Renal cortex interstitium (tissue), 11 donors: ENCODE results near the gene FBXL16. TPM values are rescaled to one million over a fixed set of nuclear protein-coding genes. Genes with fewer than 3 reads are reported as not detected.

Source experiments
- DNase-seq, 11 donors: peaks; one replicate each; pipeline ENCODE4 v3.0.0-alpha.2; 2013; ENCODE audit warnings: low read depth in 9 of 11, low spot score in 4 of 11; ENCODE audit errors: extremely low read depth in 1 of 11
- polyA plus RNA-seq, 3 donors: library from polyadenylated mRNA; unstranded; fragments of 120-200 nt; gene quantifications; one replicate each; pipeline ENCODE4 v1.2.1, GENCODE V29; 2013; ENCODE audit not compliant: insufficient read length in 3 of 3

The FBXL16 gene
- polyA plus RNA-seq, 3 donors, result 0.67 to 2.7 (median 0.92) TPM

DNA sequence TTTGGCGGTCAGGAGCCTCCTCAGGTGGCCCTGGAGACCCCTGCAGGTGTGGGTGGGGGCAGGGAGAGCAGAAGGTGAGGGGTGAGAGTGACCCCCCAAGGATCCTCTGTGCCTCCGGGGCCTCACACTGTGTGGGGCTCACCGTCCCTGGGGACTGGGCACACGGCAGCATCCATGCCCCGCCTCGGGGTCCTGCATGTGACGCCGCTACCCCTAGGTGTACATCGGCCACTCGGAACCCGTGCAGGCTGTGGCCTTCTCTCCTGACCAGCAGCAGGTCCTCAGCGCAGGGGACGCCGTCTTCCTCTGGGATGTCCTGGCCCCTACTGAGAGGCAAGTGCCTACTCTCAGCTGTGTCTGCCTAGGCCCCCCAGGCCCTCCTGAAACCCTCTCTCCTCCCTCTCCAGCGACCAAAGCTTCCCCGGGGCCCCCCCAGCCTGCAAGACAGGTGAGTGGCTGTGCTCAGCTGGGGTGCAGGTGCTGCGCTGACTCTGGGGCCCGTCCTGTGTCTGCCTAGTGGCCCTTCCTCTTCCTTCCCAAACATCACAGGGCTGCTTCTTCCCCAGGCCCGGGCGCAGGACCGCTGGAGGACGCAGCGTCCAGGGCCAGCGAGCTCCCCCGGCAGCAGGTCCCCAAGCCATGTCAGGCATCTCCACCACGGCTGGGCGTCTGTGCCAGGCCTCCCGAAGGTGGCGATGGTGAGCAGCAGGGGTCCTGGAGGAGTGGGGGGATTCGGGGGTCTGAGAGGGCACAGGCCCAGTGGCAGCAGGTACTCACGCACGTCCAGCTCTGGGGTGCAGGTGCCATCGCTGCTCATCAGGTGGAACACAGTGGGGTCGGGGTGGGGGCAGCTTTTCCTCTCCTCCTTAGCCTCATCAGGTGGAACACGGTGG is 46.7 kb downstream of the FBXL16 start:
- no peak for DNase-seq

DNA sequence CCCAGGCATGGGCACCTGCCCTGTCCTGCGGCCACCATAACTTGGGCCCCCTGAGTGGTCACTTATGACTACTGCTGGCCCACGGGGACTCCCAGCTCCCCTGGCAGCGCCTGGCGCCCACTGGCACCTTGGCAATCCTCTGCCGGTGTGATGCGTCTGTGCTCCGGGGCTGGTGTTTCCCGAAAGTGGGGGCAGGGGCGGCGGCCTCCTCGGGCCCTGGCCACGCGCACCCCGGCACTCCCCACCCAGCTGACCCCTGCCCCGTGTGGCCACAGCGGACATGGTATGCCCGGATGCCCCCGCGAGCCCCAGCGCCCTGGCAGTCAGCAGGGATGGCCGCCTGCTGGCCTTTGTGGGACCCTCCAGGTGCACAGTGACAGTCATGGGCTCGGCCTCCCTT is 48.1 kb downstream of the FBXL16 start:
- DNase-seq, result no peak

DNA sequence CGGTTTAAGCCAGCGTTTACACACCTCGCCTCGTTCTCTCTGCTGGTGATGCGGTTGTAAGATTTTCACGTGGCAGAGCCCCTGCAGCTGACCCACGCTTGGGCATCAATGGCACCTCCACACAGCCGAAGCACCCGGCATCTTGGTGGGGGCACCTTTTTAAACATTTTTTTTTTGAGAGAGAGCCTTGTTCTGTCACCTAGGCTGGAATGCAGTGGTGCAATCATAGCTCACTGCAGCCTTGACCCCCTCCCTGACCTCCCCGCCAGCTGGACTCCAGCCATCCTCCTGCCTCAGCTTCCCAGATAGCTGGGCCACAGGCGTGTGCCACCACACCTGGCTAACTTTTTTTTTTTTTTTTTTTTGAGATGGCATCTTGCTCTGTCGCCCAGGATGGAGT is 51.6 kb downstream of the FBXL16 start:
- no peak for DNase-seq

DNA sequence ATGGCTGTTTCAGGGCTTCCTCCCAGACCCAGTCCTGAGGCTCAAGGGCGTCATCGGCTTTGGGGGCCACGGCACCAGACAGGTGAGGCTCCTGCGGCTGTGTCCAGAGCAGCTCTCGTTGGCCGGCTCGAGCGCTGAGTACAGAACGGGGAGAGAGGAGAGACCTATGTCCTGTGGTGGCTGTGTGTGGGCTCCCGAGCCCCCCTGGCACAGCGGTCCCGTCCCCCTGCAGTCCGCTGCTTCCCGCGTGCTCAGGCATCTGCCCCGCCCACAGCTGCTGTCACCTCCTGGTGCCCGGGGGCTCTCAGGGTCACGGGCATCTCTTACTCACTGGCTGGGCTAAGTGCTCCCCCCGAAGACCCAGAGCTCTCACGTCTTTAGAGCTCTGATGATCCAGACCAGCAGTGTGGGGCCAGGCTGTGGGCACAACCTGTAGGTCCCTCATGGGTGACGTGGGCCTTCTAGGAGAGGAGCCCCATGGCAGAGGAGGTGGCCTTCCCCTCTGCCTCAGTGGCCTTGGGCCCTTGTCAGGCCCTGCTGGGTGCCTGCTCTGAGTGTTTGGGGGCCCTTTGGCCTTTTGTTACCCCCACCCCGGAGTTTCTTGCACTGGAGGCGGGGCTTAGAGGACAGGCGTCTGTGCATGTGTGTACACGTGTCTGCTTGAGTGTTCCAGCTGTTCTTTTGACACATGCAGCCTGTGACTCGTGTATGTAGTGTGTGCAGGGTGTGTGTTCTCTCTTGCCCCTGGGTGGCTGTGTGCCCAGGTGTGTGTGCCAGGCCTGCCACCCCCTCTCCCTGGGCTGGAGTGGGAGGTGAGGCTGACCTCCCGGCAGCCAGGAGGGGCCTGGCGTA is 52.9 kb downstream of the FBXL16 start:
- DNase-seq, result no peak

DNA sequence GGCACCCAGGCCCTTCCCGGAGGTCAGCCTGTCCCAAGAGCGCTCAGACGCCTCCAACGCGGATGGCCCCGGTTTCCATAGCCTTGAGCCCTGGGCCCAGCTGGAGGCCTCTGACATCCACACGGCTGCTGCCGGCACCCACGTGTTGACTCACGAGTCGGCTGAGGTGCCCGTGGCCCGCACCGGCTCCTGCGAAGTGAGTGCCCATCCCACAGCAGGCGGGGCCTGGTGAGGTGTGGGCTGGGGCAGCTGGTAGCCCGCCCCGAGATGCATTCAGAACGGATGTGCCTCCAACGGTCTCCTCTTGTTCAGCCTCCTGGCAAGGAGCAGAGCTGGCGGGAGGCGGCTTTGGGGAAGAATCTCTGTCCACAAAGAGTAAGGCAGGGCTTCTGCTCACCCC is 53.8 kb downstream of the FBXL16 start:
- DNase-seq, result no peak

DNA sequence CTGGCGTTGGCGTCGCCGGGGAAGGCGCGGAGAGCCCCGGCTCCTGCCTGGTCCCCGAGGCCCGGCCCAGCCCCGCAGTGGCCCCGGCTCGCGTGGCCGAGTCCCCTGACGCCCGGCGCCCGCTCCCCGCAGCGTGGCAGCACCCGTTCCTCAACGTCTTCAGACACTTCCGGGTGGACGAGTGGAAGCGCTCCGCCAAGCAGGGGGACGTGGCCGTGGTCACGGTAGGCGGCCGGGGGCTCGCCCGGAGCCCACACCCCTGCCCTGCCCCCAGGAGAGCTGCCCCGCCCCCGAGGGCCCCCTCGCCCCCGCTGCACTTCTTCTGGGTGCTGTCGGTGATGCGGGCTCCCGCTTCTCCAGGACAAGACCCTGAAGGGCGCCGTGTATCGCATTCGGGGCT is 56.0 kb downstream of the FBXL16 start:
- no peak for DNase-seq

DNA sequence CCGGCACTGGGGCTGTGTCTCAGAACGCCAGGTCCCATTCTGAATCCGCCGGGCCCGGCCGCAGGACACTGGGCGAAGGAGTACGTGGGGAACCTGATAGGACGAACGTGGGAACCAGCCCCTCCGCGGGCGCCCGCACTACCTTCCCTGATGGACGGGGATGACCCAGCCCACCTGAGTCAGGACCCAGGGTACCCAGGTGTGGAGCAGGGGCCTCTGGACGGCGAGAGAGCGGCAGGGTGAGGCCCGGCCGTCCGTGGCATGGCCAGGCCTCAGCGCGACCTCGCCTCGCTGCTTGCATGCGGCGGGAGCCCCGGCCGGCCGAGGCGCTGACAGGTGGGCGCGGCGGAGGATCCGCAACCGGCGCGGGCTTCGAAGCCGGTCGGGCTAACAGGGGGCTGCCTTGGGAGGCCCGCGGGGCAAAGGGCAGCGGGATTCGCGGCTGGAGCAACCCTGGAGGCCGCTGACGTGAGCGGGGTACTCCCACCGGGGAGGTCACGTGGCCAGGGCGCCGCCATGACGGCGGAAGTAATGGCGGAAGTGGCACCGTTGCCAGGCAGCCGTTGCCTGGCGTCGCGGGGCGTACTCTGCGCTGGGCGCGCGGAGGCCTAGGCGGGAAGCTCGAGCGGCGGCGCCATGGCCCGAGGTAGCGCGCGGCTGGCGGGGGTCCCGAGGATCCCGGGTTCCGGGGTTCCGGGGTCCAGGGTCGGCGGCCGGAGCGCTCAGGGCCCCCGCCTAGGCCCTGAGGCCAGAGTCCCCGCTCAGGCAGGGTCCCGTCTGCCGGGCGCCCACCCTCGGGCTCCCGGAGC is 56.6 kb downstream of the FBXL16 start, which contains the start of gene WDR90:
Gene WDR90, plus strand, starts transcription at position 585 of the 809 bp plus-strand sequence. Its CDS starts 52 bp downstream, at position 637.
- DNase-seq, result peak in 10 of 11 donors; percentile 72 to 87 (median 84)

DNA sequence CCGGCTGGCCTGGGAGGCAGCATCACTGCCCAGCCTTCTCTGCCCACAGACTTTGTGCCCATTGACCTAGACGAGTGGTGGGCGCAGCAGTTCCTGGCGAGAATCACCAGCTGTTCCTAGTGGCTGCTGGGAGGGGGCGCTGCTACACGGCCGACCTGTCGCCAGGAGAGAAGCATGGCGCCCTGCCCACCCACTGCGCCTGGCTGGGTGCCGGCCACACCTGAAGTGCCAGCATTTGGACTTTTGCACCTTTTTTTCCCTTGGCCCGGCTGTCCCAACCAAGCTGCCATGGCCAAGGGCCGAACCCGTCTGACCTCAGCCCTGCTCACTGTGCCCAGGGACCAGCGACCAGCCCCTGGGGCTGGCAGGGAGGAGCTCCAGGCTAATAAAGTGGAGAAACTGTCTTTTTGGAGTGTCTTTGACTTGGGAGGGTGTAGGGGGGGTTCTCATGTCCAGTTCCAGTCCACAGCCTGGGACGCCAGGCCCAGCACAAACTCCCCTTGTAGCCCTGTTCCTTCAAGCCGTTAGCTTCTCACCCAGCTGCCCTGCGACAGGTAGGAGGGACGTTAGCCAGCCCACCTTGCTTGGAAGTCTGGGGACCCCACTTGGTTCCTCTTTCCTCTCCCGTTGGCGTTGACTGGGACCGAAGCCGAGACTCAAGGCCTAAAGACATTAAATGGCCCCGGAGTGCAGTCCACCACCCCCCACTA is 57.4 kb downstream of the FBXL16 start:
- no peak for DNase-seq

DNA sequence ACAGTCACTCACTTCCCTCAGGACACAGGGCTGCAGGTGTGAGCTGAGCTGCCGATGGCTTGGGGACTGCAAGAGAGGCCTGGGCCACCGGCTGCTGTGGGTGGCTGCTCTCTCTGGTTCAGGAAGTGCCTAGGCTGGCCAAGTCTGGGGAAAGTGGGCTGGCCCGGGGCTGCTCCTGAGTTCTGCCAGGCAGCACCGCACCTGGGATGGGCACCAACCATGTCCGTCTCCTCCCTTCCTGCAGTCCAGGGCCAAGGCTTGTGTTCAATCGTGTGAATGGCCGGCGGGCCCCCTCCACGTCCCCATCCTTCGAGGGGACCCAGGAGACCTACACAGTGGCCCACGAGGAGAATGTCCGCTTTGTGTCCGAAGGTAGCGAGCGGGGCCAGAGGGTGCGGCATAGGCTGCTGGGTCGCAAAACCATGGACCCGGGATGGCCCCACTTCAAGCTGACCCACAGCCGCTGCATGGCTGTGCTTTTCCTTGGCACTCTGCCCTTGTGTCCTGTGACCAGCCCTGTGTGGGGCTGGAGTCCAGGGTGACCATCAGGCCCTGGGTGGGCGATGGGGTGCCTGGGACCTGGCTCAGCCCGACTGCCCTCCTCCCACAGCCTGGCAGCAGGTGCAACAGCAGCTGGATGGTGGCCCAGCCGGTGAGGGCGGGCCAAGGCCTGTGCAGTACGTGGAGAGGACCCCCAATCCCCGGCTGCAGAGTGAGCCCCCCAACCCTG is 58.3 kb downstream of the FBXL16 start:
- DNase-seq, result no peak

DNA sequence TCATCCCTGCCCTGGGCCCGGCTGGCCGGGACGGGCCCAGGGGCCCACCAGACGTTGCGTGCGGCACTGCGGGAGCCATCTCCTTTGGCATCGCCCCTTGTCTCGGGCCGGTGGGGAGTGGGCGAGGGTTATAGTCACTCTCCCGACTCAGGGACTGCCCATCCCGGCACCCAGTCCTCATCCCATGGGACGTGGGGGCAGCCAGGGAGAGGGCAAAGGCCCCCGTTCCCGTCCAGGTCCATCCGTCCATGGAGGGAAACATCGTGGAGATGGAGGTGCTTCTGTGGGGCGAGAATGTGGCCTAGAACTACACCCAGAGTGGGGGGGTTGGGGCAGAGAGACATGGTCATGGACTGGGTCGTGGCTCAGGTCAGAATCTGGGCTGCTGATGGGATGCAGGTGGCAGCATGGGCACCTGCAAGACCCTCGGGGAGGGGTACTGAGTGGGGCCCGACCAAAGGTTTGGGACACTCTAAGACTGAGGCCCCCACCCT is 58.9 kb downstream of the FBXL16 start:
- no peak for DNase-seq

DNA sequence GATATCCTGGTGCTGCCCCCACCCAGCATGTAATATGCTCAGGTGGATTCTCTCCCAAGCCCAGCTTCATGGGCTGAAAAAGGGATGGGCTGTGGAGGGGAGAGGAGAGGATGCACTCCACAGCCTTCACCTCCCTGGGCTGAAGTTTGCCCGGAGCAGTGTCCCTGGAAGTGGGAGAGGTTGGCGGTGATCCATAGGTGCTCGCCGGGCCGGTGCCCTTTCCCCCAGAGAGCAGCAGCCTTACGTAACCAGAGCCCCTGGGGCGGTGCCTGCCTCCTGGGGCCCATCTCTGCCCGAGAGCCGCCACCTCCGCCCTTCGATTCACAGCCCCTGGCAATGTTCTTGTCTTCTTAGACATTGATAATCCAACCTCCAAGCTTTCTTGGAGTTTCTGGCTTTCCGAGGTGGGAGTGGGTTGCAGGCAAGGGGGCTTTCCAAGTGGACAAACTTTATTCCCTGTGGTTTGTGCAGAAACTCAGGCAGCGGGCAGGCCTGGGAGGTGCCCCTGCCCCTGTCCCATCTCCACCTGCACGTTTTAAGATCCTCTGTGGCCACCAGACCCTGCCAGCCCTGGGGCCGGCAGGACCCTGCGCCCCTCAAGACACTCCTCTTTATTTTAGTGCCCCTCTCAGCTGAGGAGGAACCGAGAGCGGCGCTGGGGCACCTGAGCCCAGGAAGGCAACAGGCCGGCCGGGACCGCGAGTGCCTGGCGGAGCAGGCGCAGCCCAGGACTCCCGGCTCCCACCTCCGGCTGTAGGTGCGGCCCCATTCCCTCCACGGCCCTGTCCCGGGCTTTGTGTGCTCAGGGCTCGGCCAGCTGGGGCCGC is 59.5 kb downstream of the FBXL16 start:
- no peak for DNase-seq

DNA sequence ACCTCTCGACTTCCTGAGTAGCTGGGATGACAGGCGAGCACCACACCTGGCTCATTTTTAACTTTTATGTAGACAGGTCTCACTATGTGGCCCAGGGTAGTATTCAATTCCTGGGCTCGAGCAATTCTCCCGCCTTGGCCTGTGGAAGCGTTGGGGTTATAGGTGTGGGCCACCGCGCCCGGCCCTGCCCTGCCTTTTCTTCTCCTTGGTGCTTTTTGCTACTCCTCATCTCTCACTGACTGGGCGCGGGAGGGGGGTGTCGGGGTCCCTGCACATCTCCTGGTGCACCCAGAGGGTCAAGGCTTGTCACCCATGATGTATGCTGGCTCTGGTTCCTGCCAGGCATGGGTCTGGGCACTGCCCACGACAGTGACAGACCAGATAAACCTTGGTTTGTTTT is 61.0 kb downstream of the FBXL16 start:
- no peak for DNase-seq

DNA sequence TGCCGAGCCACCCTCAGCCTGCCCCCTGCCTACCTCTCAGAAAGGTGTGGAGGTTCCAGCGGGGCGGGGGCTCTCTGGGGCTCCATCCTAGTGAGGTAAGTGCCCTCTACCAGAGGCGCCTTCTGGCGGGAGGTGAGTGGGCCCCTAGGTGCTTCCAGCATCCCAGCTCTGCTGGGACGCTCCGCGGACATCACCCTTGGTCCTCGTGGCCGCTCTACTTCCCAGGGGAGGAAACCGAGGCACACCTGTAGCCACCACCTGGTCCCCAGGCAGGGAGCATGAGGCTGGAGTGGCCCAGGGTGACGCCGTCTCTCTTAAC is 62.6 kb downstream of the FBXL16 start:
- DNase-seq, result no peak
